HL-60 (cell line): ENCODE results near the gene CYB5RL.
A peak's percentile ranks its signal among the peaks of the same experiment; 100 is the strongest.
"Not testable (repeated sequence)": the region's sequence is repeated elsewhere in the genome, so short reads cannot be mapped to it uniquely, and the experiment has no call there.

ENCODE experiments used
- DNase-seq, 2 experiments: peaks; one replicate each; pipeline ENCODE4 v3.0.0-alpha.2; 2010 to 2020; ENCODE audit warnings: low read depth in 1 of 2, low spot score in 1 of 2
- H3K27ac ChIP-seq: fragments of 250-450 bp; sonication (Bioruptor Pico); replicated peaks from 2 replicates; pipeline ENCODE4 v1.5.1; 2020; ENCODE audit warnings: mild to moderate bottlenecking, moderate library complexity
- H3K27me3 ChIP-seq: fragments of 250-450 bp; sonication (Bioruptor Pico); 2 replicates; pipeline ENCODE4 v1.5.1; 2021; ENCODE audit warnings: mild to moderate bottlenecking, moderate library complexity; ENCODE audit not compliant: insufficient read depth, poor library complexity, severe bottlenecking
- H3K4me3 ChIP-seq: replicated peaks from 2 replicates; pipeline ENCODE4 v1.5.1; 2011; ENCODE audit warnings: mild to moderate bottlenecking, control low read depth, low read length; ENCODE audit not compliant: insufficient read depth
- CTCF ChIP-seq: IDR thresholded peaks from one replicate; pipeline ENCODE4 v1.5.1; 2011; ENCODE audit warnings: low read length, control low read depth, inconsistent platforms; ENCODE audit not compliant: insufficient read depth
- GABPA ChIP-seq: IDR thresholded peaks from 2 replicates; pipeline ENCODE4 v1.6.1; 2012; ENCODE audit warnings: low read depth
- POLR2AphosphoS5 ChIP-seq: IDR thresholded peaks from 2 replicates; pipeline ENCODE4 v1.6.1; 2012; ENCODE audit warnings: low read depth
- REST ChIP-seq: IDR thresholded peaks from 2 replicates; pipeline ENCODE4 v1.6.1; 2012; ENCODE audit warnings: low read depth; ENCODE audit not compliant: insufficient replicate concordance
- SPI1 ChIP-seq: IDR thresholded peaks from 2 replicates; pipeline ENCODE4 v1.6.1; 2012; ENCODE audit warnings: low read depth, mild to moderate bottlenecking, borderline replicate concordance

The CYB5RL gene

DNA sequence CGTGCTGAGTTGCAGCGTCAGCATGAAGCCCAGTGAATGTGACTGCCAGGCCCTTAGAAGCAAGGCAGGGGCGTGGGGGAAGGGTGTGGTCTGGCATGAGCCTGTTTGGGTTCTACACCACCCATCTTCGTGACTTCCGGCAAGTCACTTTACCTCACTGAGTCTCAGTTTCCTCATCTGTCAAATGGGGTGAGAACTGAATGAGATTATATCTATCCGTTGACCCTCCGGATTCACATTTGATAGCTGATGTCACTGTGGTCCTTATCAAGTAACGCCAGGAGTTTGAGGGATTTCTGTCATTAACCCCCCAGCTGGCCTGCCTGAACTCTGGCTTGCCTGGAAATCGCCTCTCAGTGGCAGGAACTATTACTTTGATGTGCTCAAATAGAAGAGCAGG, 15.7 kb upstream of the CYB5RL start:
- TF ChIP-seq CTCF = no peak
- no peak for TF ChIP-seq POLR2AphosphoS5
- TF ChIP-seq GABPA = no peak
- no peak for TF ChIP-seq REST
- no peak for TF ChIP-seq SPI1
- no peak overlapping the region for H3K4me3 ChIP-seq
- no peaks in the 10 kb centered on the region for H3K27me3 ChIP-seq
- no peak overlapping the region for H3K27ac ChIP-seq
- DNase-seq = no peak

DNA sequence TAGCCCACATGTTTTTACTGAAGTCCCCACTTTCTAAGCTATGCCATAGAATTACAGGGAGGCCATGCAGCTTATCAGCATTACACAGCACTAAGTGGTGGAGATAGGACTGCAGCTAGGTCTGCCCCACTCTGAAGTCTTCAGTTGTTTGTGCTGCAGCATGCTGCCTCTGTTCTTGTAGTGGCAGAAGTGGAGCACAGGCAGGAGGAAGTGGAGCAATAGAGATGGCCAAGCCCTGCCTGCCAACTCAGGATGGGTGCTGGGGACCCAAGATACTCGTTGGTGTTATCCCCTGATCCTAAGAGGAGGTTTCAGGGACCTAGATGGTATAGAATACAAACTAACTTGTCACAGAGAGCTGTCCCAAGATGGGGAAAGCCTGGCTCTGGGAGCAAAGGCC, 13.0 kb upstream of the CYB5RL start:
- TF ChIP-seq POLR2AphosphoS5 = no peak
- H3K4me3 ChIP-seq = no peak overlapping the region
- H3K27me3 ChIP-seq = no peaks in the 10 kb centered on the region
- H3K27ac ChIP-seq = no peak overlapping the region
- DNase-seq = peak in 1 of 2 experiments; percentile 44

DNA sequence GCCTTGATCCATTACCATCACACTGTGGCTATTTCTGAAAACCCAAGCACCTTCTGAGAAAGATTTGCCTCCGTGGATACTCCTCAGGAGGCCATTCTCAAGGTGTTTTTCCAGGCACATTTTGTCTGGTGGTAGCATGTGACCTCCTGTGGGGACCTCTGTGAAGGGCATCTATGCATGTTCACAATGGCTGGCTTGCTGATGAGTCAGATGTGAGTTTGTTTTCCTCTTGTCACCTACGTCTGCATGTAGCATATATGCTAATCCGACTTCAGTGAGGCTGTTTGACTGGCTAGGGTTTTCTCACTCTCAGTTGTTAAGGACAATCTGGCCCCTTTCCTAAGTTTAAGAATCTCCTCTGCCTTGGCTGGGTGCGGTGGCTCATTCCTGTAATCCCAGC, 8.1 kb upstream of the CYB5RL start:
- not testable (repeated sequence) for DNase-seq, H3K4me3 ChIP-seq, H3K27ac ChIP-seq, H3K27me3 ChIP-seq

DNA sequence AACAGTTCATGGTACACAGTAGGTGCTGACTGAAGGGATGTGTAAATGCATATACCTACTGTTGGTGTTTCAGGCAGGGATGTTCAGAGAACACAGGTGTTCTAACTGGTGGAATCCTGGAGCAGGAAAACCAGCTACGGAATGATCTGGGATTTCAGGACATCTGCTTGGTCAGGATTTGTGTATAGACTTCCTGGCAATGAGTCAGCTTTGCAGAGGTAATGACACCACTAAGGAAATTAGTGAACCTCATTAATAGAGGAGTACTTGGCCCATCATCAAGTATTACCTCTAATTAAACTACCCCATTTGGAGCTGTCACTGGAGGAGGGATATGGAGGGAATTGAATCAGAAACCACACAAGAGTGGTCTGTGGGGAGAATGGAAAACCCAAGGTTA, 7.5 kb upstream of the CYB5RL start:
- Histone ChIP-seq H3K4me3 (no peak overlapping the region), H3K27ac (no peak overlapping the region)
- TF ChIP-seq GABPA = no peak
- no peak for TF ChIP-seq SPI1
- TF ChIP-seq REST = no peak
- no peak for TF ChIP-seq POLR2AphosphoS5

GRCh38 chr1:54204199-54204598, 4.4 kb upstream of the CYB5RL start:
- DNase-seq = no peak
- Histone ChIP-seq H3K4me3 (no peak overlapping the region), H3K27me3 (no peaks in the 10 kb centered on the region), H3K27ac (no peak overlapping the region)
- TF ChIP-seq GABPA = no peak
- TF ChIP-seq REST = no peak
- TF ChIP-seq SPI1 = no peak
- no peak for TF ChIP-seq POLR2AphosphoS5
- TF ChIP-seq CTCF = no peak

More for the DNA sequence above, 7.5 kb upstream of the CYB5RL start:
- no peak for DNase-seq
- H3K27me3 ChIP-seq = no peaks in the 10 kb centered on the region
